NT2/D1 (cell line): Measurements from ENCODE around the gene METRNL.

ENCODE experiments used
- DNase-seq: peaks from one replicate; pipeline ENCODE4 v3.0.0-alpha.2; 2011; ENCODE audit warnings: low read depth, low spot score
- H3K27me3 ChIP-seq: 2 replicates; pipeline ENCODE4 v1.6.0; 2011; ENCODE audit warnings: mild to moderate bottlenecking; ENCODE audit not compliant: insufficient read length, insufficient read depth
- H3K36me3 ChIP-seq: 2 replicates; pipeline ENCODE4 v1.6.1; 2011; ENCODE audit warnings: mild to moderate bottlenecking, low read length, mixed read lengths; ENCODE audit not compliant: insufficient read depth, insufficient read length
- H3K4me1 ChIP-seq: 2 replicates; pipeline ENCODE4 v1.5.1; 2011; ENCODE audit not compliant: insufficient read depth, insufficient read length
- H3K4me3 ChIP-seq: 2 replicates; pipeline ENCODE4 v1.5.1; 2011; ENCODE audit warnings: low read depth; ENCODE audit not compliant: insufficient read length
- H3K9ac ChIP-seq: 2 replicates; pipeline ENCODE4 v1.6.0; 2011; ENCODE audit warnings: low read depth; ENCODE audit not compliant: insufficient read length
- H3K9me3 ChIP-seq: 2 replicates; pipeline ENCODE4 v1.5.1; 2011; ENCODE audit warnings: mild to moderate bottlenecking, low read length; ENCODE audit not compliant: insufficient read depth
- SUZ12 ChIP-seq: IDR thresholded peaks from 2 replicates; pipeline ENCODE4 v1.6.1; 2011; ENCODE audit not compliant: insufficient read length, insufficient read depth; ENCODE audit errors: extremely low read depth
- YY1 ChIP-seq: IDR thresholded peaks from 2 replicates; pipeline ENCODE4 v1.6.1; 2011; ENCODE audit not compliant: insufficient read length, insufficient read depth
- ZNF274 ChIP-seq: IDR thresholded peaks from 2 replicates; pipeline ENCODE4 v1.6.1; 2011; ENCODE audit warnings: mild to moderate bottlenecking, low read depth, low read length

METRNL gene

GRCh38 chr17:83091257-83092141 lies 12.1 kb downstream of the METRNL start:
- H3K9ac ChIP-seq: no peak overlapping the region
- H3K36me3 ChIP-seq: peaks cover 85% of the 10 kb centered on the region
- no peak overlapping the region for H3K4me3 ChIP-seq
- H3K9me3 ChIP-seq: no peaks in the 10 kb centered on the region
- TF ChIP-seq YY1: no peak
- TF ChIP-seq ZNF274: no peak
- TF ChIP-seq SUZ12: no peak
- DNase-seq: no peak
- peaks cover 17% of the 10 kb centered on the region for H3K4me1 ChIP-seq
- no peaks in the 10 kb centered on the region for H3K27me3 ChIP-seq

GRCh38 chr17:83092186-83092585 lies 12.8 kb downstream of the METRNL start:
- peaks cover 86% of the 10 kb centered on the region for H3K36me3 ChIP-seq
- H3K4me3 ChIP-seq: no peak overlapping the region
- H3K9me3 ChIP-seq: no peaks in the 10 kb centered on the region
- no peak for DNase-seq
- H3K27me3 ChIP-seq: no peaks in the 10 kb centered on the region
- H3K9ac ChIP-seq: no peak overlapping the region
- H3K4me1 ChIP-seq: peaks cover 18% of the 10 kb centered on the region
- no peak for TF ChIP-seq ZNF274
- TF ChIP-seq YY1: no peak
- no peak for TF ChIP-seq SUZ12

- Histone ChIP-seq H3K27me3 (no peaks in the 10 kb centered on the region), H3K36me3 (peaks cover 80% of the 10 kb centered on the region), H3K4me1 (peaks cover 17% of the 10 kb centered on the region), H3K9ac (no peak overlapping the region), H3K9me3 (no peaks in the 10 kb centered on the region), H3K4me3 (no peak overlapping the region)
- no peak for DNase-seq
- no peak for TF ChIP-seq YY1
- no peak for TF ChIP-seq SUZ12
Observed at GRCh38 chr17:83092931-83093330, 13.5 kb downstream of the METRNL start.

GRCh38 chr17:83093506-83093905 lies 14.1 kb downstream of the METRNL start:
- Histone ChIP-seq H3K9ac (no peak overlapping the region), H3K36me3 (peaks cover 75% of the 10 kb centered on the region), H3K27me3 (no peaks in the 10 kb centered on the region), H3K4me1 (peaks cover 21% of the 10 kb centered on the region), H3K9me3 (no peaks in the 10 kb centered on the region), H3K4me3 (no peak overlapping the region)
- DNase-seq: no peak
- TF ChIP-seq YY1 (no peak), SUZ12 (no peak), ZNF274 (no peak)

- H3K9me3 ChIP-seq: no peaks in the 10 kb centered on the region
- no peak for DNase-seq
- peaks cover 21% of the 10 kb centered on the region for H3K4me1 ChIP-seq
- H3K4me3 ChIP-seq: no peak overlapping the region
- peaks cover 71% of the 10 kb centered on the region for H3K36me3 ChIP-seq
- no peak for TF ChIP-seq ZNF274
- TF ChIP-seq YY1: no peak
- no peak overlapping the region for H3K9ac ChIP-seq
- no peaks in the 10 kb centered on the region for H3K27me3 ChIP-seq
Observed at GRCh38 chr17:83094291-83094690, 14.9 kb downstream of the METRNL start.

GRCh38 chr17:83095016-83095415 lies 15.6 kb downstream of the METRNL start:
- Histone ChIP-seq H3K4me3 (no peak overlapping the region), H3K9me3 (no peaks in the 10 kb centered on the region), H3K36me3 (peaks cover 65% of the 10 kb centered on the region), H3K4me1 (peaks cover 23% of the 10 kb centered on the region), H3K27me3 (no peaks in the 10 kb centered on the region), H3K9ac (no peak overlapping the region)
- TF ChIP-seq YY1 (no peak), ZNF274 (no peak), SUZ12 (no peak)
- DNase-seq: no peak

GRCh38 chr17:83096401-83097224 lies 17.2 kb downstream of the METRNL start:
- H3K27me3 ChIP-seq: no peaks in the 10 kb centered on the region
- no peak overlapping the region for H3K9ac ChIP-seq
- no peak for TF ChIP-seq ZNF274
- TF ChIP-seq YY1: no peak
- no peaks in the 10 kb centered on the region for H3K9me3 ChIP-seq
- no peak overlapping the region for H3K4me3 ChIP-seq
- H3K4me1 ChIP-seq: peaks cover 21% of the 10 kb centered on the region
- H3K36me3 ChIP-seq: peaks cover 52% of the 10 kb centered on the region
- DNase-seq: no peak
